Adrenal gland (tissue), 12 donors: ENCODE results near the gene SLC2A6. TPM values are rescaled to one million over a fixed set of nuclear protein-coding genes. Genes with fewer than 3 reads are reported as not detected.

Source experiments
- DNase-seq, 7 donors: peaks; one replicate each; pipeline ENCODE4 v3.0.0-alpha.2; 2019 to 2020
- H3K27ac ChIP-seq, 5 donors: fragments of 200-600 bp; sonication (generic) in 4 of 5; 1 replicate in 3 of 5; 2 replicates in 2 of 5; pipeline versions ENCODE4 v1.5.1 to v1.8.0; 2016 to 2020; ENCODE audit warnings: mild to moderate bottlenecking in 1 of 5
- H3K27me3 ChIP-seq: fragments of 200-600 bp; 2 replicates; pipeline ENCODE4 v1.8.0; 2021
- H3K36me3 ChIP-seq, 2 donors: fragments of 200-600 bp; replicated peaks in 1 of 2; 1 replicate in 1 of 2; 2 replicates in 1 of 2; pipeline versions ENCODE4 v1.5.1 to v1.8.0; 2018 to 2022
- H3K4me1 ChIP-seq, 2 donors: fragments of 200-600 bp; replicated peaks in 1 of 2; 1 replicate in 1 of 2; 2 replicates in 1 of 2; pipeline versions ENCODE4 v1.5.1 to v1.8.0; 2018 to 2021
- H3K4me3 ChIP-seq, 4 donors: fragments of 200-600 bp; sonication (generic) in 3 of 4; one replicate each; pipeline ENCODE4 v1.5.1; 2016 to 2018
- H3K9me3 ChIP-seq, 3 donors: fragments of 200-600 bp; sonication (generic) in 1 of 3; replicated peaks in 1 of 3; 1 replicate in 2 of 3; 2 replicates in 1 of 3; pipeline versions ENCODE4 v1.5.1 to v1.8.0; 2016 to 2021
- POLR2A ChIP-seq, 2 donors: fragments of 450-650 bp; IDR thresholded peaks; one replicate each; pipeline ENCODE4 v1.6.1; 2017; ENCODE audit warnings: antibody characterized with exemption in 2 of 2, mild to moderate bottlenecking in 2 of 2, moderate library complexity in 1 of 2
- WGBS, 4 donors: extraction: QIAGEN DNeasy Blood & Tissue Kit in 2 of 4; methylation state at CpG; one replicate each; pipeline versions ENCODE4 v1.1.5 to v1.1.7; 2013 to 2017; 5-methylcytosine and 5-hydroxymethylcytosine counted together
- intact Hi-C, 2 donors: fragments of 100-400 bp; cut with DNase I; formaldehyde crosslinking; loops; one replicate each; pipeline versions ENCODE4 v1.14.1 to v1.15.0; 2022 to 2023
- polyA plus RNA-seq, 3 donors: library from polyadenylated mRNA; stranded (reverse); fragments of 200-250 nt in 2 of 3; fragments of 350-450 nt in 1 of 3; fragmentation: Illumina TruSeq in 1 of 3; extraction: RNeasy Lipid Tissue Mini Kit (QIAGEN cat#74804) in 1 of 3; gene quantifications; one replicate each; pipeline ENCODE4 v1.2.3, GENCODE V29; 2013 to 2014
- total RNA-seq, 9 donors: library from RNA; depleted of rRNA in 4 of 9; stranded (reverse); fragments of >200 nt in 4 of 9; fragments of 120-200 nt in 1 of 9; fragmentation: NEBNext Ultra II Directional in 1 of 9; extraction: Animal tissue kit (Norgen Biotek cat#: 25700) in 1 of 9; gene quantifications; one replicate each; pipeline versions ENCODE4 v1.1.0 to v1.2.4, GENCODE V29; 2013 to 2023
- TF ChIP-seq, protein P1 (sequence below), 6 experiments: fragments of 450-650 bp in 4 of 6; fragments of 200-600 bp in 2 of 6; sonication (generic) in 1 of 6; IDR thresholded peaks; 1 replicate in 5 of 6; 2 replicates in 1 of 6; pipeline versions ENCODE4 v1.5.1 to v1.8.0; 2016 to 2021; ENCODE audit warnings: antibody characterized with exemption in 6 of 6, mild to moderate bottlenecking in 2 of 6, moderate library complexity in 1 of 6
- donor health status: healthy with polysubstance abuse.
- donor health status: Bipolar disorder and iron deficiency.
- donor health status: DM: yes; HTN: yes; CAD: no.
- donor health status: DM: no; HTN: no; CAD: no.
- donor health status: DM: no; HTN: no; CAD: no.
- donor health status: DM: yes; HTN: yes; CAD: no.

Gene SLC2A6
- total and polyA plus RNA-seq, 12 donors: 1.4 to 79.1 (median 5.8) TPM

DNA sequence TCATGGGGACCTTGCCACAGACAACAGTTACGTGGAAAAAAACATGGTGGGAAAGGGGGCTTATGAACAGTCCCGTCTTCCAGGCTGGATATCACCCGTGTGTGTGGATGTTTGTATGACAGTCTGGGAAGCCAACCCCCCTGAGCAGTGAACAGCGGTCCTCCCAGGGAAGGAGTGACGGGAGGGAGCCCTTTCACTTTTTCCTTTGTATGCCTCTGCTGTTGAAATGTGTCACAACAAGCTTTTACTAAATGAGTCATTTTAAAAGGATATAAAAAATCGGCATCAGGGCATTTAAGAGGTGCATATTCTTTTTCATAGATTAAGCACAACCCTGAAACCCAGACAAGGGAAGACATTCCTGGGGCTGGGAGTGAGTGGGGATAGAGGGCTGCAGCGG, 40.8 kb upstream of the SLC2A6 start:
- Histone ChIP-seq H3K4me1 (peaks cover 0 to 1% of the 10 kb centered on the region in 2 donors), H3K27ac (no peak overlapping the region), H3K9me3 (no peaks in the 10 kb centered on the region), H3K36me3 (no peaks in the 10 kb centered on the region), H3K27me3 (no peaks in the 10 kb centered on the region), H3K4me3 (no peak overlapping the region)
- 66 to 74% (median 68%) methylated on average over 7 of the region's 7 CpGs for WGBS, 4 donors
- TF ChIP-seq, protein P1, sequence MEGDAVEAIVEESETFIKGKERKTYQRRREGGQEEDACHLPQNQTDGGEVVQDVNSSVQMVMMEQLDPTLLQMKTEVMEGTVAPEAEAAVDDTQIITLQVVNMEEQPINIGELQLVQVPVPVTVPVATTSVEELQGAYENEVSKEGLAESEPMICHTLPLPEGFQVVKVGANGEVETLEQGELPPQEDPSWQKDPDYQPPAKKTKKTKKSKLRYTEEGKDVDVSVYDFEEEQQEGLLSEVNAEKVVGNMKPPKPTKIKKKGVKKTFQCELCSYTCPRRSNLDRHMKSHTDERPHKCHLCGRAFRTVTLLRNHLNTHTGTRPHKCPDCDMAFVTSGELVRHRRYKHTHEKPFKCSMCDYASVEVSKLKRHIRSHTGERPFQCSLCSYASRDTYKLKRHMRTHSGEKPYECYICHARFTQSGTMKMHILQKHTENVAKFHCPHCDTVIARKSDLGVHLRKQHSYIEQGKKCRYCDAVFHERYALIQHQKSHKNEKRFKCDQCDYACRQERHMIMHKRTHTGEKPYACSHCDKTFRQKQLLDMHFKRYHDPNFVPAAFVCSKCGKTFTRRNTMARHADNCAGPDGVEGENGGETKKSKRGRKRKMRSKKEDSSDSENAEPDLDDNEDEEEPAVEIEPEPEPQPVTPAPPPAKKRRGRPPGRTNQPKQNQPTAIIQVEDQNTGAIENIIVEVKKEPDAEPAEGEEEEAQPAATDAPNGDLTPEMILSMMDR (IDR thresholded peaks at IDR 0.05): no peak
- no peak for TF ChIP-seq POLR2A (IDR thresholded peaks at IDR 0.05)
- no peak for DNase-seq
- intact Hi-C loops: no loop called here

DNA sequence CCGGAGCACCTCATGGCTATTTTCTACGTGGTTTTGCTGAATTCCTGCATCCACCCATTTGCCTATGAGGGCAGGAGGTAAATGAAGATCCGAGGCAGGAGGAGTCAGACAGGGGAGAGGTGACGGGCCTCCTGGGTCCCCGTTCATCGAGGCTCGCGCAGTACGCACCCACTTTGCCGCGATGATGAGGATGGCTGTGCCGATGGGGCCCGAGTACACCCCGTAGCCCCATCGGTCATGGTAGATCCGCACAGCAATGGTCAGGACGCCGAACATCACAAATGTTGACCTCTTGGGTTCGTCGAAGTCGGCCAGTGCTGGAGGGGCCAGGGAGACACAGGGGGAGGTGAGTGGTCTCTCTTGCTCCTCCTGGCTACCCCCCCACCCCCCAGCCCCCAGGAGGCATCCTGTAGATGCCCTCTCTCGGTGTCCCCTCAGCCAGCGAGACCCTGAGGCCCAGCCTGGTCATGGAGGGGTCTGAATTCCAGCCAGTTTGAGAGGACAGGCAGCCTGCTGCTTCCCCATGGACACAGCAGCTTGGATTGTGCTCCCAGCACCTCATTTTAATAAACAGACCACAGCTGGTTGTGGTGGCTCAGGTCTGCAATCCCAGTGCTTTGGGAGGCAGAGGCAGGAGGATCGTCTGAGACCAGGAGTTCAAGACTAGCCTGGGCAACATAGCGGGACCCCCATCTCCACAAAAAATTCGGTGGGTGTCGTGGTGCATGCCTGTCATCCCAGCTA, 40.0 kb upstream of the SLC2A6 start:
- H3K4me1 ChIP-seq: peaks cover 0 to 5% of the 10 kb centered on the region in 2 donors
- H3K27ac ChIP-seq: no peak overlapping the region
- TF ChIP-seq, protein P1 (IDR thresholded peaks at IDR 0.05): no peak
- TF ChIP-seq POLR2A (IDR thresholded peaks at IDR 0.05): no peak
- H3K27me3 ChIP-seq: no peaks in the 10 kb centered on the region
- intact Hi-C loops: no loop called here
- no peaks in the 10 kb centered on the region for H3K9me3 ChIP-seq
- DNase-seq: no peak
- WGBS, 4 donors: 88 to 92% (median 90%) methylated on average over 21 to 27 of the region's 27 CpGs
- no peak overlapping the region for H3K4me3 ChIP-seq
- H3K36me3 ChIP-seq: no peaks in the 10 kb centered on the region

DNA sequence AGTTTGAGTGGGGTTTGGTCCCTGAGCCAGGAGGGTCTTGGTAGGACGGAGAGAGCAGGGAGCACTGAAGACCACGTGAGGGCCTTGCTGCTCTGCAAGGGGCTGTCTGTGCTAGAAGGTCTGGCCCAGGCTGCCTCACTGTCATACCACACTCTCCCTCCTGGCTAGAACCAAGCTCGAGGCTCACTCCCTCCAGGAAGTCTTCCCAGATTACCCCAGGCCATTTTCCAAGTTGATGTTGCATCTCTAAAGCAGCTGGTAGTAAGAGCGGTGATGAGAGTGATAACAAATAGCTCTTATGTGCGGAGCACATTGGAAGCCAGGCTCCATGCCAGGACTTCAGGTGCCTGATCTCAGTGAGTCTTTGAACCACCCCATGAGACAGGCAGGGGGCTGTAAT, 39.3 kb upstream of the SLC2A6 start:
- Histone ChIP-seq H3K9me3 (no peaks in the 10 kb centered on the region), H3K4me1 (peaks cover 0 to 5% of the 10 kb centered on the region in 2 donors), H3K27ac (no peak overlapping the region), H3K36me3 (no peaks in the 10 kb centered on the region), H3K4me3 (no peak overlapping the region), H3K27me3 (no peaks in the 10 kb centered on the region)
- no peak for DNase-seq
- intact Hi-C loops: no loop called here
- 83 to 94% (median 90%) methylated on average over 4 to 5 of the region's 5 CpGs for WGBS, 4 donors
- TF ChIP-seq, protein P1 (IDR thresholded peaks at IDR 0.05): no peak
- TF ChIP-seq POLR2A (IDR thresholded peaks at IDR 0.05): no peak

DNA sequence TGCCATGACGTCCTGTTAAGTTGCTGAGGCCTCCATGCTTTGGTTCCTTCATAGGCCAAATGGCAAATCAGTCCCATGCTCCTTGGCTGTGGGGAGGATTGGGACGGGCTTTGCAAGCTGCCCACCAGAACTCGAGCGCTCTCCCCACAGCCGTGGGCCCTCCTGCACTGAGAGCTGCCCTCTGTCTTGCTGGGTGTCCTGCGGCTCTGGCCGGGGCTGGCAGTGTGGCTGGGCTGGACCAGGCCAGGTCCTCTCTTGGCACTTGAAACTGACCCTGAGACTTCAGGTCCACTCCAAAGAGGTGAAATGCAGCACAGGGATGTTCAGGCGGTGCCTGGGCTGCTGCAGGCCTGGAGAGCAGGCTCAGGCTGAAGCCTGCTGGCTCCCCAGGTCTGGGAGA, 38.8 kb upstream of the SLC2A6 start:
- intact Hi-C loops: no loop called here
- no peak for TF ChIP-seq POLR2A (IDR thresholded peaks at IDR 0.05)
- TF ChIP-seq, protein P1 (IDR thresholded peaks at IDR 0.05): no peak
- H3K36me3 ChIP-seq: no peaks in the 10 kb centered on the region
- H3K4me3 ChIP-seq: no peak overlapping the region
- peaks cover 0 to 5% of the 10 kb centered on the region in 2 donors for H3K4me1 ChIP-seq
- no peaks in the 10 kb centered on the region for H3K27me3 ChIP-seq
- no peaks in the 10 kb centered on the region for H3K9me3 ChIP-seq
- 67 to 90% (median 81%) methylated on average over 1 to 8 of the region's 8 CpGs for whole genome bisulfite sequencing, 4 donors
- H3K27ac ChIP-seq: no peak overlapping the region
- no peak for DNase-seq
